ENCODE measurements around the gene CCDC149.

The CCDC149 gene

GRCh38 chr4:24912252-24913118 lies at the start of gene CCDC149:
CCDC149 (minus strand) TSS chr4:24913042; CDS start chr4:24912864, 178 bp downstream.
- no peak for DNase-seq (ENCODE audit: low read depth)

- DNase-seq (ENCODE audit: low read depth) = no peak
Measured at GRCh38 chr4:24957886-24958285, 45.0 kb upstream of the CCDC149 start.

- DNase-seq (ENCODE audit: low read depth) = no peak
Measured at GRCh38 chr4:24956763-24957162, 43.9 kb upstream of the CCDC149 start.

- DNase-seq (ENCODE audit: low read depth) = no peak
Measured at GRCh38 chr4:24956091-24956490, 43.2 kb upstream of the CCDC149 start.

GRCh38 chr4:24952667-24953066 lies 39.8 kb upstream of the CCDC149 start:
- DNase-seq (ENCODE audit: low read depth) = no peak

- DNase-seq (ENCODE audit: low read depth) = no peak
Measured at GRCh38 chr4:24949970-24950369, 37.1 kb upstream of the CCDC149 start.

- DNase-seq (ENCODE audit: low read depth) = no peak
Measured at GRCh38 chr4:24937917-24938281, 25.1 kb upstream of the CCDC149 start.

GRCh38 chr4:24937176-24937916 lies 24.5 kb upstream of the CCDC149 start:
- no peak for DNase-seq (ENCODE audit: low read depth)

- no peak for DNase-seq (ENCODE audit: low read depth)
Measured at GRCh38 chr4:24935856-24936255, 23.0 kb upstream of the CCDC149 start.

GRCh38 chr4:24934311-24934710 lies 21.5 kb upstream of the CCDC149 start:
- DNase-seq (ENCODE audit: low read depth) = no peak

- DNase-seq (ENCODE audit: low read depth) = no peak
Measured at GRCh38 chr4:24933684-24934275, 20.9 kb upstream of the CCDC149 start.

GRCh38 chr4:24932515-24933225 lies 19.8 kb upstream of the CCDC149 start:
- no peak for DNase-seq (ENCODE audit: low read depth)

- DNase-seq (ENCODE audit: low read depth) = no peak
Measured at GRCh38 chr4:24930151-24930550, 17.3 kb upstream of the CCDC149 start.

- no peak for DNase-seq (ENCODE audit: low read depth)
Measured at GRCh38 chr4:24928708-24929107, 15.9 kb upstream of the CCDC149 start.

GRCh38 chr4:24927049-24927448 lies 14.2 kb upstream of the CCDC149 start:
- DNase-seq (ENCODE audit: low read depth) = no peak

- no peak for DNase-seq (ENCODE audit: low read depth)
Measured at GRCh38 chr4:24924309-24924781, 11.5 kb upstream of the CCDC149 start.

GRCh38 chr4:24923550-24923949 lies 10.7 kb upstream of the CCDC149 start:
- no peak for DNase-seq (ENCODE audit: low read depth)

- no peak for DNase-seq (ENCODE audit: low read depth)
Measured at GRCh38 chr4:24923002-24923401, 10.2 kb upstream of the CCDC149 start.

GRCh38 chr4:24922416-24922815 lies 9.6 kb upstream of the CCDC149 start:
- no peak for DNase-seq (ENCODE audit: low read depth)

- no peak for DNase-seq (ENCODE audit: low read depth)
Measured at GRCh38 chr4:24921491-24921890, 8.6 kb upstream of the CCDC149 start.

GRCh38 chr4:24920008-24920407 lies 7.2 kb upstream of the CCDC149 start:
- no peak for DNase-seq (ENCODE audit: low read depth)
